Measurements from ENCODE around the gene PRSS1.

- TF ChIP-seq CTCF (IDR thresholded peaks at IDR 0.05; ENCODE audit: borderline replicate concordance, extremely low read depth, low read length, poor library complexity, severe bottlenecking), result no peak
- no peak for TF ChIP-seq EZH2 (IDR thresholded peaks at IDR 0.05; ENCODE audit: borderline replicate concordance, low read depth, low read length, severe bottlenecking)
Observed at GRCh38 chr7:142749218-142749993, at the start of gene PRSS1.
